Measurements from ENCODE around the gene SERPINA5. TPM values are rescaled to one million over a fixed set of nuclear protein-coding genes. Genes with fewer than 3 reads are reported as not detected.

SERPINA5 gene
- total RNA-seq, 1 experiment from 2014 or later, result 1.5 TPM

DNA sequence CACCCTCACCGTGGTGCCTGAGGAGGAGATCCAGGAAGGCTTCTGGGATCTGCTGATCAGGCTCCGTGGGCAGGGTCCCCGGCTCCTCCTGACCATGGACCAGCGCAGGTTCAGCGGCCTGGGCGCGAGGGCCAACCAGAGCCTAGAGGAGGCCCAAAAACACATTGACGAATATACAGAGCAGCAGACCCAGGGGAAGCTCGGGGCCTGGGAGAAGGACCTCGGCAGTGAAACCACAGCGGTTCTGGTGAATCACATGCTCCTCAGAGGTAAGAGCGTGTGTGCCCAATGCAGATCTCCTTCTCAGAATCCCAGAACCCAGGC lies 60.4 kb downstream of the SERPINA5 start:
- ATAC-seq (no peak), DNase-seq (ENCODE audit: low spot score) (no peak)
- Mint-ChIP-seq H3K27ac (no peak overlapping the region), H3K36me3 (no peaks in the 10 kb centered on the region), H3K4me1 (no peaks in the 10 kb centered on the region), H3K9me3 (peaks cover 10% of the 10 kb centered on the region; the same call in 1 of the 2 replicates), H3K4me3 (no peak overlapping the region), H3K27me3 (ENCODE audit: low read depth) (no peaks in the 10 kb centered on the region; the same call in none of the 2 replicates)
- POLR2A ChIA-PET, result no interaction called here
- CTCF ChIA-PET, result no interaction called here
- no peak for TF ChIP-seq SOX15 (CRISPR knock-in tag; IDR thresholded peaks at IDR 0.05)
- no peak for TF ChIP-seq GABPB1 (CRISPR knock-in tag; IDR thresholded peaks at IDR 0.05)
- TF ChIP-seq GRHL2 (CRISPR knock-in tag; IDR thresholded peaks at IDR 0.05; ENCODE audit: insufficient replicate concordance, severe bottlenecking), result no peak
- no peak for TF ChIP-seq ZNF219 (CRISPR knock-in tag; IDR thresholded peaks at IDR 0.05; ENCODE audit: borderline replicate concordance)
- TF ChIP-seq, protein P1, sequence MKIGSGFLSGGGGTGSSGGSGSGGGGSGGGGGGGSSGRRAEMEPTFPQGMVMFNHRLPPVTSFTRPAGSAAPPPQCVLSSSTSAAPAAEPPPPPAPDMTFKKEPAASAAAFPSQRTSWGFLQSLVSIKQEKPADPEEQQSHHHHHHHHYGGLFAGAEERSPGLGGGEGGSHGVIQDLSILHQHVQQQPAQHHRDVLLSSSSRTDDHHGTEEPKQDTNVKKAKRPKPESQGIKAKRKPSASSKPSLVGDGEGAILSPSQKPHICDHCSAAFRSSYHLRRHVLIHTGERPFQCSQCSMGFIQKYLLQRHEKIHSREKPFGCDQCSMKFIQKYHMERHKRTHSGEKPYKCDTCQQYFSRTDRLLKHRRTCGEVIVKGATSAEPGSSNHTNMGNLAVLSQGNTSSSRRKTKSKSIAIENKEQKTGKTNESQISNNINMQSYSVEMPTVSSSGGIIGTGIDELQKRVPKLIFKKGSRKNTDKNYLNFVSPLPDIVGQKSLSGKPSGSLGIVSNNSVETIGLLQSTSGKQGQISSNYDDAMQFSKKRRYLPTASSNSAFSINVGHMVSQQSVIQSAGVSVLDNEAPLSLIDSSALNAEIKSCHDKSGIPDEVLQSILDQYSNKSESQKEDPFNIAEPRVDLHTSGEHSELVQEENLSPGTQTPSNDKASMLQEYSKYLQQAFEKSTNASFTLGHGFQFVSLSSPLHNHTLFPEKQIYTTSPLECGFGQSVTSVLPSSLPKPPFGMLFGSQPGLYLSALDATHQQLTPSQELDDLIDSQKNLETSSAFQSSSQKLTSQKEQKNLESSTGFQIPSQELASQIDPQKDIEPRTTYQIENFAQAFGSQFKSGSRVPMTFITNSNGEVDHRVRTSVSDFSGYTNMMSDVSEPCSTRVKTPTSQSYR (CRISPR knock-in tag; IDR thresholded peaks at IDR 0.05), result no peak
- TF ChIP-seq, protein P2, sequence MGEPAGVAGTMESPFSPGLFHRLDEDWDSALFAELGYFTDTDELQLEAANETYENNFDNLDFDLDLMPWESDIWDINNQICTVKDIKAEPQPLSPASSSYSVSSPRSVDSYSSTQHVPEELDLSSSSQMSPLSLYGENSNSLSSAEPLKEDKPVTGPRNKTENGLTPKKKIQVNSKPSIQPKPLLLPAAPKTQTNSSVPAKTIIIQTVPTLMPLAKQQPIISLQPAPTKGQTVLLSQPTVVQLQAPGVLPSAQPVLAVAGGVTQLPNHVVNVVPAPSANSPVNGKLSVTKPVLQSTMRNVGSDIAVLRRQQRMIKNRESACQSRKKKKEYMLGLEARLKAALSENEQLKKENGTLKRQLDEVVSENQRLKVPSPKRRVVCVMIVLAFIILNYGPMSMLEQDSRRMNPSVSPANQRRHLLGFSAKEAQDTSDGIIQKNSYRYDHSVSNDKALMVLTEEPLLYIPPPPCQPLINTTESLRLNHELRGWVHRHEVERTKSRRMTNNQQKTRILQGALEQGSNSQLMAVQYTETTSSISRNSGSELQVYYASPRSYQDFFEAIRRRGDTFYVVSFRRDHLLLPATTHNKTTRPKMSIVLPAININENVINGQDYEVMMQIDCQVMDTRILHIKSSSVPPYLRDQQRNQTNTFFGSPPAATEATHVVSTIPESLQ (CRISPR knock-in tag; IDR thresholded peaks at IDR 0.05), result no peak
- TF ChIP-seq, protein P3, sequence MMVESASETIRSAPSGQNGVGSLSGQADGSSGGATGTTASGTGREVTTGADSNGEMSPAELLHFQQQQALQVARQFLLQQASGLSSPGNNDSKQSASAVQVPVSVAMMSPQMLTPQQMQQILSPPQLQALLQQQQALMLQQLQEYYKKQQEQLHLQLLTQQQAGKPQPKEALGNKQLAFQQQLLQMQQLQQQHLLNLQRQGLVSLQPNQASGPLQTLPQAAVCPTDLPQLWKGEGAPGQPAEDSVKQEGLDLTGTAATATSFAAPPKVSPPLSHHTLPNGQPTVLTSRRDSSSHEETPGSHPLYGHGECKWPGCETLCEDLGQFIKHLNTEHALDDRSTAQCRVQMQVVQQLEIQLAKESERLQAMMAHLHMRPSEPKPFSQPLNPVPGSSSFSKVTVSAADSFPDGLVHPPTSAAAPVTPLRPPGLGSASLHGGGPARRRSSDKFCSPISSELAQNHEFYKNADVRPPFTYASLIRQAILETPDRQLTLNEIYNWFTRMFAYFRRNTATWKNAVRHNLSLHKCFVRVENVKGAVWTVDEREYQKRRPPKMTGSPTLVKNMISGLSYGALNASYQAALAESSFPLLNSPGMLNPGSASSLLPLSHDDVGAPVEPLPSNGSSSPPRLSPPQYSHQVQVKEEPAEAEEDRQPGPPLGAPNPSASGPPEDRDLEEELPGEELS (CRISPR knock-in tag; IDR thresholded peaks at IDR 0.05), result no peak
- TF ChIP-seq ZNF263 (CRISPR knock-in tag; IDR thresholded peaks at IDR 0.05; ENCODE audit: low read depth), result no peak
- TF ChIP-seq, protein P4, sequence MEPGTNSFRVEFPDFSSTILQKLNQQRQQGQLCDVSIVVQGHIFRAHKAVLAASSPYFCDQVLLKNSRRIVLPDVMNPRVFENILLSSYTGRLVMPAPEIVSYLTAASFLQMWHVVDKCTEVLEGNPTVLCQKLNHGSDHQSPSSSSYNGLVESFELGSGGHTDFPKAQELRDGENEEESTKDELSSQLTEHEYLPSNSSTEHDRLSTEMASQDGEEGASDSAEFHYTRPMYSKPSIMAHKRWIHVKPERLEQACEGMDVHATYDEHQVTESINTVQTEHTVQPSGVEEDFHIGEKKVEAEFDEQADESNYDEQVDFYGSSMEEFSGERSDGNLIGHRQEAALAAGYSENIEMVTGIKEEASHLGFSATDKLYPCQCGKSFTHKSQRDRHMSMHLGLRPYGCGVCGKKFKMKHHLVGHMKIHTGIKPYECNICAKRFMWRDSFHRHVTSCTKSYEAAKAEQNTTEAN (CRISPR knock-in tag; IDR thresholded peaks at IDR 0.05), result no peak
- TF ChIP-seq, protein P5, sequence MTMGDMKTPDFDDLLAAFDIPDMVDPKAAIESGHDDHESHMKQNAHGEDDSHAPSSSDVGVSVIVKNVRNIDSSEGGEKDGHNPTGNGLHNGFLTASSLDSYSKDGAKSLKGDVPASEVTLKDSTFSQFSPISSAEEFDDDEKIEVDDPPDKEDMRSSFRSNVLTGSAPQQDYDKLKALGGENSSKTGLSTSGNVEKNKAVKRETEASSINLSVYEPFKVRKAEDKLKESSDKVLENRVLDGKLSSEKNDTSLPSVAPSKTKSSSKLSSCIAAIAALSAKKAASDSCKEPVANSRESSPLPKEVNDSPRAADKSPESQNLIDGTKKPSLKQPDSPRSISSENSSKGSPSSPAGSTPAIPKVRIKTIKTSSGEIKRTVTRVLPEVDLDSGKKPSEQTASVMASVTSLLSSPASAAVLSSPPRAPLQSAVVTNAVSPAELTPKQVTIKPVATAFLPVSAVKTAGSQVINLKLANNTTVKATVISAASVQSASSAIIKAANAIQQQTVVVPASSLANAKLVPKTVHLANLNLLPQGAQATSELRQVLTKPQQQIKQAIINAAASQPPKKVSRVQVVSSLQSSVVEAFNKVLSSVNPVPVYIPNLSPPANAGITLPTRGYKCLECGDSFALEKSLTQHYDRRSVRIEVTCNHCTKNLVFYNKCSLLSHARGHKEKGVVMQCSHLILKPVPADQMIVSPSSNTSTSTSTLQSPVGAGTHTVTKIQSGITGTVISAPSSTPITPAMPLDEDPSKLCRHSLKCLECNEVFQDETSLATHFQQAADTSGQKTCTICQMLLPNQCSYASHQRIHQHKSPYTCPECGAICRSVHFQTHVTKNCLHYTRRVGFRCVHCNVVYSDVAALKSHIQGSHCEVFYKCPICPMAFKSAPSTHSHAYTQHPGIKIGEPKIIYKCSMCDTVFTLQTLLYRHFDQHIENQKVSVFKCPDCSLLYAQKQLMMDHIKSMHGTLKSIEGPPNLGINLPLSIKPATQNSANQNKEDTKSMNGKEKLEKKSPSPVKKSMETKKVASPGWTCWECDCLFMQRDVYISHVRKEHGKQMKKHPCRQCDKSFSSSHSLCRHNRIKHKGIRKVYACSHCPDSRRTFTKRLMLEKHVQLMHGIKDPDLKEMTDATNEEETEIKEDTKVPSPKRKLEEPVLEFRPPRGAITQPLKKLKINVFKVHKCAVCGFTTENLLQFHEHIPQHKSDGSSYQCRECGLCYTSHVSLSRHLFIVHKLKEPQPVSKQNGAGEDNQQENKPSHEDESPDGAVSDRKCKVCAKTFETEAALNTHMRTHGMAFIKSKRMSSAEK (CRISPR knock-in tag; IDR thresholded peaks at IDR 0.05; ENCODE audit: borderline replicate concordance), result no peak

Other genes with a start within 250 kb of the SERPINA5 start
- not detected in 3 replicates for gene SERPINA2, start 214.7 kb upstream of the SERPINA5 start, total RNA-seq (2021)
- gene SERPINA1, start 192.8 kb upstream of the SERPINA5 start, total RNA-seq (2021), result 5.1 to 7.2 TPM (median 6.8 TPM) in 3 replicates
- gene SERPINA11, start 128.6 kb upstream of the SERPINA5 start, total RNA-seq (2021), result 0.34 to 0.53 TPM (median 0.46 TPM) in 3 replicates
- not detected in 3 replicates for gene SERPINA9, start 105.2 kb upstream of the SERPINA5 start, total RNA-seq (2021)
- gene SERPINA12, start 72.0 kb upstream of the SERPINA5 start, total RNA-seq (2021), result not detected in 3 replicates
- gene SERPINA4, start 20.0 kb upstream of the SERPINA5 start, total RNA-seq (2021), result 0.14 to 0.25 TPM in 2 of 3 replicates, not detected in the other
- gene SERPINA3, start 31.0 kb downstream of the SERPINA5 start, total RNA-seq (2021), result 2.7 to 3.5 TPM (median 3.0 TPM) in 3 replicates
- 1.6 to 4.4 TPM (median 2.0 TPM) in 3 replicates for gene GSC, start 188.7 kb downstream of the SERPINA5 start, total RNA-seq (2021)

Measured in WTC11 (cell line).